HG02588 (cell line): Measurements from ENCODE around the gene SREBF2.
"Not testable (repeated sequence)": the region's sequence is repeated elsewhere in the genome, so short reads cannot be mapped to it uniquely, and the experiment has no call there.

ENCODE experiments used
- ATAC-seq: cut with Tn5 transposase; IDR thresholded peaks from one replicate; pipeline ENCODE4 v1.9.1; 2021; ENCODE audit warnings: mild to moderate bottlenecking, moderate library complexity; ENCODE audit not compliant: unreplicated experiment

The SREBF2 gene

DNA sequence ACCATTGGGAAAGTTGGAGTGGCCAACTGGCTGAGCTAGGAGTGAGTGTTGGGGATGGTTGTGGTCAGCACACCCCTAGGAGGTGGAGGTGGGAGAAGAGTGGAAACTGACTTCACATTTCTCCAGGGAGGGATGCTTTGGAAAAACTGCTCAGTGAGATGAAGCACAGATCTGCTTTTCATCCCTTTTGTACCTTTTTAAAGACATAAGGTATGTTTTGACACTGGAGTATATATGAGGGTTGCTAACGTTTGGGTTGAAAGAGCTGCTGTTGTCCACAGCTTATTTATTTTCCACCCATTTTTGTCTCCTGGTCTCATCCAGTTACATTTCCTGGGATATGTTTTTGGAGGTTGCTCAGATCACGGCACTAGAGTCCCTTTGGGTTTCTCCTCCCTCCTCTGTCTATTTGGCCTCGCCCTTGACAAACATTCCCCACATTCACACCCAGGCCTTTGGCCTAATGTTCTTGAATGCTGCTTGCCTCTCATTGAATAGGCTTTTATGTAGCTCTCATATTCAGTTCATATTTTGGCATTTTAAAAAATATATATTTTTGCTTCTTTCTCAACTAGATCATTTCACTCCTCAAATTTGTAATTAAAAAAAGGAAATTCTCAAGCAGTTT is 8.3 kb downstream of the SREBF2 start:
- no peak for ATAC-seq

DNA sequence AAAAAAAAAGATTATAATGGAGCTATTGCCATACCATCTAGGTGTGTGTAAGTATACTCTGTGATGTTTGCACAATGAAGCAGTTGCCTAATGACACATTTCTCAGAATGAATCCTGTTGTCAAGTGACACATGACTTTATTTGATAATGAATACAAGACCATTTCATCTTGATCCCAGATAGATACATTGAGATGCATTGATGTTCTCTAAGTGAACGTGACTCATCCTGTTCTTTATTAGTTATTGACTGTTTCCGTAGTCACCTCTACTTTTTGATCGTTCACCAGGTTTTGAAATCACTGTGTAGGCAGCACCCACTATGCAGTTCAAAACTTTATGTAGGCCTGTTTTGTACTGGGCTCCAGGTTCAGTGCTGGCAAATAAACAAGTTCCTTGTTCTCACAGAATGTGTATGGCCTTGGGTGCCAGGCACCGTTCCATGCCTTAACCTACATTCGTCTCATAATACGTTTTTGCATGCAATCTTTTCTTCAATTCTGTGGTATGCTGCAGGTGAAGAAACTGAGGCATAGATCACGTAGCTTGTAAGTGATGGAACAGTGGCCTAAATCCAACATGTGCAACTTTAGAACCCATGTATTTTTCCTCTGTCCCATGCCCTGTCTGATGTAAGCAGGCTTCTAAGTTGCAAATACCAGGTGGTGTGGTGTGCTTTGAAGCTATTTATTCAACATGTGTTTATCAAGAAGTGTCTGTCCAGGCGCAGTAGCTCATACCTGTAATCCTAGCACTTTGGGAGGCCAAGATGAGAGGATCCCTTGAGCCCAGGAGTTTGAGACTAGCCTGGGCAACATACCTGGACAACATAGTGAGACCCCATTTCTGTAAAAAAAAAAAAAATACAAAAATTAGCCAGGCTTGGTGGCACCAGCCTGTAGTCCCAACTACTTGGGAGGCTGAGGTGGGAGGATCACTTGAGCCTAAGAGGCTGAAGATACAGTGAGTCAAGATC is 10.4 kb downstream of the SREBF2 start:
- no peak for ATAC-seq

DNA sequence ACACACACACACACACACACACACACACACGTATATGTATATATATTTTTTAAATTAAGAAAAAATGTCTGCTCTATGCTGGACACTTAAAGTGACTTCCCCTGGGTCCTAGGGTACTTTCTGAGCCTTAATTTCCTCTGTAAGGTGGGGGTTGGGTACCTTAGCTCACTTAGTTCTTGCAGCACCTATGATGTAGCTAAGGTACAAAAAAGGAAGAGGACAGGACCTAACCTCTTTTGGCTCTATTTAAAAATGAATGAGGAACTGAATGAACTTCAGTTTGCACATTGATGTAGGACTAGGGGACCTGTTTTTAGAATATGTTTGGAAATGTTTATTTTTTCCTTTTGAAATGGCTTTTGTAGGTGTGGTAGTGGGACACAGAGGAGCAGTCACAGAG is 11.1 kb downstream of the SREBF2 start:
- ATAC-seq, result no peak

DNA sequence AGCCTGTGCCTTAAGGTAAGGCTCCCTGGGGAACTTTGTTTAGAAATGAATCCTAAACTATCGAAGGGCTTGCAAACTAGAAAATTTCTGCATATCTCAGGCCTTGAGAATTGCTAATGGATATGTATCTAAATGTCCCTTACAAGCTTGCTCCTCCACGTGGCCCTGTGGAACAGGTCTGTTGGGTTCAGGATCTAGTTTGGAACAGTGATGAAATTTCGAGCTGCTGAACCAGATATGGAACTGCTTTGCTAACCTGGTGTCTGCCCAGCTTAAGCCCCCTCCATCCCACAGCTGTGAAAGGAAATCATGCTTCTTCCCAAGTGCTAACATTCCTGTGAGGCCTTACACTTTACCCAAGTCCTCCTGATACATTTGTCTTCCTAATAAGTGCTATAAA is 11.6 kb downstream of the SREBF2 start:
- no peak for ATAC-seq

DNA sequence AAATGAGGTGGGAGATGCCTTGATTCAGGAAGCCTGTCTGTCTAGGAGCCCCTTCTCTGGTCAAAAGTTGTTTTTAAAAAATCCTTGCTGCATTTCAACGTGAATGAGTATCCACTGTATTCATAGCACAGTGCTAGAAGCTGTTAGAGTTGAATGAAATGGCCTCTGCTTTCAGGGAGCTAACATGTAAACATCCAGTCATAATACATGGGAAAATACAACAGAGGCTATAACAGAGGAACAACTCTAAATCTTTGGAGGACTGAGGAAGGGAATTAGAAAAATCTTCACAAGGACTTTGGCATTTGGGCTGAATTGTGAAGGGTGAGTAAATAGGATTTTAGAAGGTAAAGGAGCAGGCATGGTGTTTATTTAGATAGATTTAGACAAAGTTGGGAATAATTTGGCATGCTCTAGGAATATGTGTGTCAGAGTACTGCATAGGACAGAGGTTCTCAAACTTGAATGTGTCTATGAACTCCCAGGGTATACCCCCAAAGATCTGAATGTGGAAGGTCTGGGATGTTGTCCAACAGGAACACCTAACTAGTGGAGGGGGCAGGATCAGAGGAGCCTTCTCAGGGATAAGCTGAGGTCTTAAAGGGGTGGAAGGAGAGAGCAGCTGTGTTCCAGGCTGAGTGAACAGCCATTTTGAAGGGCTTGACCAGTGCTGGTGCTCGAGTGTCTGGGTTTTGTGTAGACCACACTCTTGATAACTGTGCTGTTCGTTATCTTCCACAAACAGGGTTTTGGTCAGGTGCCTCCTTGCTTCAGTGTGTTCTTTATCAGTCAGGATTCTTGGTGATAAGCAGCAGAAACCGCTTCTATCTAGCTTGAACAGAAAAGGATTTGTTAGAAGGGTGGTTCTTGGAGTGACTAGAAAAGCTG is 12.7 kb downstream of the SREBF2 start:
- ATAC-seq, result no peak

GRCh38 chr22:41846268-41846987 is 13.5 kb downstream of the SREBF2 start:
- ATAC-seq, result no peak

DNA sequence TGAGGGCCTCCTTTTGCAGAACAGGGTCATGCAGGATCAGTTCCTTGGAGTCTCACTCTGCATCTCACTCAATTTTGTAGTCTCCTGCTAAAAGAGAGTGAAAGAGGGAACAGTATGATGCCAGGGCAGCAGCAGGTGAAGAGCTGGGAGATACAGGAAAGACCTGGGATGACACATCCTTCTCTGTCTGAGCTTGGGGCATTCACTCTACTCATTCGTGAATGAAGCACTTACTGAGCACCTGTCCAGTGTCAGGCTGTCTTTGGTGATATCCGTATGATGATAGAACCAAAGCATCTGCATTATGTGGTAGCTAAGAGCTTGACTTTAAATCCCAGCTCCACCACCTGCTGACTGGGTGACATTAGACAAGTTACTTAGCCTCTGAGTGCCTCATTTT is 14.4 kb downstream of the SREBF2 start:
- ATAC-seq, result no peak

- no peak for ATAC-seq
Observed at GRCh38 chr22:41848468-41848867, 15.6 kb downstream of the SREBF2 start.

- no peak for ATAC-seq
Observed at GRCh38 chr22:41856469-41856868, 23.6 kb downstream of the SREBF2 start.

GRCh38 chr22:41857155-41857859 is 24.4 kb downstream of the SREBF2 start:
- ATAC-seq, result no peak

GRCh38 chr22:41857860-41858199 is 24.9 kb downstream of the SREBF2 start:
- ATAC-seq, result no peak

DNA sequence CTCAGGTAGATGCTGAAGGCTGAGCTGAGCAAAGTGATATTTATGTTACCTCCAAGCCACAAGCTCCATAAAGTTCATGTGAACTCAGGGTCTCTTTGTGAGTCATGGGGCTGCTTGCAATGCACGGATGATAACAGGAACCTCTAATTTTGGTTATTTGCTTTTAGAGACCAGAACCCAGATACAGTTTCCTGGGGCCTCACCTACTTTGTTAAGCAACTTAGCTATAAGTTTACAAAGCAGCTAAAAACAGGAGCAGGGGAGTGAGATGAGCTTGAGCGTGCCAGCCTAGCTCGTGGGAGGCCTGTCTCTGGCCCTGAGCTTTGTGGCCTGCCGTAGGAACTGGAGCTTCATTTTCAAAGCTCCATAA is 29.2 kb downstream of the SREBF2 start:
- ATAC-seq, result peak; percentile 52

DNA sequence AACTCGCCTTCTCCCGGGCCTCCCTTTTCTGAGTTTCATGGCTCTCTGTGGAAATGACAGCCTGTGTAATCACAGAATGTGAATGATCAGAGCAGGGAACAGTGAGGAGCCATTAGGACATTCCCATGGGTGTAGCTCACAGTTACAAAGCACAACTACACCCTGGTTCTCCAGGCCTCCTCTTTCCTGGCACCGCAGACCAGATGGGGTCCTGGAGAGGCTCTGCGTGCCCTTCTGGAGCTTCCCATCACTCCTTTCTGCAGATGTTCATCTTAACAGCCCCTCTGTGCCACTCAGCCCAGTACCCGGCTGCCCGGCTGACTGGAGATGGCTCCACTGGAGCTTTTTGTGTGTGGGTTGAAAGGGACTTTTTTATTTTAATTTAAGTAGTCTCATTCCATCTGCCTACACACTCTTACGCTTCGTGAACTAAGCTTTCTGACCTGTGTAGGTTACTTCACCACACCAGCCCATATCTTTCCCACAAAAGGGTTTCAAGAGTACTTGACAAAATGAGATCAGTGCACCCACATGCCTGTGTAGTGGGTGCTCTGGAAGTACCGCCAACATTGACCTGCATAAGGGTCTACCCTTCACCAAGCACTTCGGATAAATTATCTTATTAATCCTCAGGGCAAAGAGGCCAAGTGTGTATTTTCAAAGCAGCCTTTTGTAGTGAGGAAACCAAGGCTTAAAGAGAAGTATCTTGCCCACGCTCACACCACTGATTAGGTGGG is 29.8 kb downstream of the SREBF2 start:
- ATAC-seq, result peak; percentile 57

DNA sequence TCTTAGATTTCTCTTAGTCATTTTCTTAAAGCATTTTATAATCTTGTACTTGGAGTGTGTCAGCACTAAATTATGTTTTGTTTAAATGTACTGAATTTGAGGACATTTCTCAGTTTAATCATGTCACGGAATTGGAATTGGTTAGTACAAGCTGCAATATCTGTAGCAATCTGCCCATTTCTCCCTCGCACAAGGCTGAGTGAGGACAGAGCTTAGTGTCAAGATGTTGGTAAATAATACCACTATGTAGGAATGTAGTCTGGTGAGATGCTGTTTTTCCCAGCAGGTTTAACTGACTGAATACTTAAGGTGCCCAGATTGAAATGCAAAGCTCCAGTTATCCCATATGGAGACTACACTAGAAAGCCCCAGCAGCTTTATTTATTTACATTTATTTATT is 30.6 kb downstream of the SREBF2 start:
- ATAC-seq, result no peak

GRCh38 chr22:41868556-41868955 is 35.7 kb downstream of the SREBF2 start:
- ATAC-seq, result no peak

DNA sequence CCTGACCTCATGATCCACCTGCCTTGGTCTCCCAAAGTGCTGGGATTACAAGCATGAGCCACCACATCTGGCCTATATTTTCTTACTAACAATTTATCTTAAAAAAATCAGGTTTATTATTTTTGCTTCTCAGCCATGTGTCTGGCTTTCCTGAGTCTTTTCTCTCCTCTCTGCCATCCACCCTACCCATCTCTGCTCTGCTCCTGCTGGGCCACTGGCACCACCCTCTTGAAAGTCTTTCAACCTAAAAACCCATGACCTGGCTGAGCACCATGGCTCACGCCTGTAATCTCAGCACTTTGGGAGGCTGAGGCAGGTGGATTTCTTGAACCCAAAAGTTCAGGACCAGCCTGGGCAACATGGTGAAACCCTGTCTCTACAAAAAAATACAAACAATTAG is 37.2 kb downstream of the SREBF2 start:
- not testable (repeated sequence) for ATAC-seq

GRCh38 chr22:41870786-41871185 is 37.9 kb downstream of the SREBF2 start:
- ATAC-seq, result no peak

DNA sequence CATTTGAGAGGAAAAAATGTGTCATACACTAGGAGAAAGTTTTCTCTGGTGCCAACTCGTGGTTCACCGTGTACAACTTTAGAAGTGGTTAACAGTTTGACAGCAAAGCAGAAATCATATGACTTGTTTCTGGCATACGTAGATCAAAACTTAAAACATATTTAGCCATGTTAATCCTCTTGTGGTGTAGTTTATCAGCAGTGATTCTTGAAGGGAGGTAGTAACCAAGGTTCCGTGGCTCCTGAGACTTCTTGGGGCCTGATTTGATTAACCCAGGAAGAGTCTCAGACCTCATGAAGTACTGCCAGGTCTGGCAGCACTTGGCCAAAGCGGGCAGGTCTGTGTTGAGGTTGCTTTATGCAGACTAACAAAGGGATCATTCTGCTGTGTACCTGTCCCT is 40.5 kb downstream of the SREBF2 start:
- no peak for ATAC-seq

DNA sequence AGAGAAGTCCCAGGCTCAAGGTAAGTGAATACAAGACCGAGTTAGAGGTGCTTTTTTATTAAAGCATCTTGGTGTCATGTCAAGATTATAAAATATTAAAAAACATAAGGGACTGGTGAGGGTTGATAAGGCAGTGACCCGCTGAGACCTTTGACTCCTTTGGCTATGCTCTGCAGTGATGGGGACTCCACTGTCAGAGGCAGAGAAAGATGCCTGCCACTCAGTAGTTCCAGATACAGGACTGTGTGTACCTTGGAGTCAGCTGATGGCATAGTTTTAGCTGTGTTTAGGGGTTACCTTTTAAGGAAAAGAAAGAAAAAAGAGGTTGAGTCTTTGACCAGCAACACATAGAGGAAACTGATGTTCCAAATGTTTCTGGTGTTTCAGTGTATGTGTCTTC is 41.2 kb downstream of the SREBF2 start:
- no peak for ATAC-seq
